SK-N-SH treated with all-trans-retinoic acid at 6 μM for 48 hours (cell line): Measurements from ENCODE around the gene PRM3.

Experiments
- ATAC-seq: fragments of 200-7000 bp; cut with Tn5 transposase; 3 replicates; pipeline ENCODE4 v1.9.1; 2020; ENCODE audit warnings: mild to moderate bottlenecking, moderate library complexity
- ARNTL ChIP-seq: fragments of 450-650 bp; formaldehyde crosslinking; IDR thresholded peaks from 2 replicates; pipeline ENCODE4 v1.5.0; 2020; ENCODE audit warnings: low read depth, mild to moderate bottlenecking, moderate library complexity, borderline replicate concordance
- CREB5 ChIP-seq: fragments of 250-450 bp; sonication (Bioruptor Pico); IDR thresholded peaks from 2 replicates; pipeline ENCODE4 v1.5.1; 2020; ENCODE audit warnings: low read depth, mild to moderate bottlenecking, moderate library complexity
- CSRNP3 ChIP-seq: fragments of 250-450 bp; sonication (Bioruptor Pico); IDR thresholded peaks from 2 replicates; pipeline ENCODE4 v1.5.1; 2021; ENCODE audit warnings: mild to moderate bottlenecking, moderate library complexity
- ESRRG ChIP-seq: fragments of 250-450 bp; sonication (Bioruptor Pico); IDR thresholded peaks from 2 replicates; pipeline ENCODE4 v1.6.1; 2021; ENCODE audit warnings: mild to moderate bottlenecking
- GLIS3 ChIP-seq: fragments of 250-450 bp; sonication (Bioruptor Pico); IDR thresholded peaks from 2 replicates; pipeline ENCODE4 v1.5.0; 2020; ENCODE audit warnings: mild to moderate bottlenecking, moderate library complexity
- ISL1 ChIP-seq: fragments of 250-450 bp; sonication (Bioruptor Pico); IDR thresholded peaks from 2 replicates; pipeline ENCODE4 v2.1.2; 2022; ENCODE audit warnings: mild to moderate bottlenecking, moderate library complexity
- OSR1 ChIP-seq: fragments of 250-450 bp; sonication (Bioruptor Pico); IDR thresholded peaks from 2 replicates; pipeline ENCODE4 v1.8.0; 2022; ENCODE audit warnings: moderate library complexity, mild to moderate bottlenecking, inconsistent platforms
- RARB ChIP-seq: fragments of 250-450 bp; sonication (Bioruptor Pico); IDR thresholded peaks from 2 replicates; pipeline ENCODE4 v1.8.0; 2021; ENCODE audit warnings: mild to moderate bottlenecking, moderate library complexity
- SNAI2 ChIP-seq: fragments of 250-450 bp; sonication (Bioruptor Pico); IDR thresholded peaks from 2 replicates; pipeline ENCODE4 v1.5.0; 2020; ENCODE audit warnings: mild to moderate bottlenecking, moderate library complexity
- TCF4 ChIP-seq: fragments of 250-450 bp; sonication (Bioruptor Pico); IDR thresholded peaks from 2 replicates; pipeline ENCODE4 v1.8.0; 2021; ENCODE audit warnings: mild to moderate bottlenecking, moderate library complexity, borderline replicate concordance
- TOX ChIP-seq: fragments of 250-450 bp; sonication (Bioruptor Pico); IDR thresholded peaks from 2 replicates; pipeline ENCODE4 v1.8.0; 2021; ENCODE audit warnings: mild to moderate bottlenecking, moderate library complexity, borderline replicate concordance
- ZC3H10 ChIP-seq: fragments of 250-450 bp; sonication (Bioruptor Pico); IDR thresholded peaks from 2 replicates; pipeline ENCODE4 v1.5.1; 2021; ENCODE audit warnings: mild to moderate bottlenecking, moderate library complexity
- ZFP3 ChIP-seq: fragments of 250-450 bp; sonication (Bioruptor Pico); IDR thresholded peaks from 2 replicates; pipeline ENCODE4 v1.5.0; 2020; ENCODE audit warnings: mild to moderate bottlenecking, moderate library complexity
- ZFP30 ChIP-seq: fragments of 450-650 bp; formaldehyde crosslinking; IDR thresholded peaks from 2 replicates; pipeline ENCODE4 v1.5.0; 2022; ENCODE audit warnings: mild to moderate bottlenecking, moderate library complexity
- ZNF565 ChIP-seq: fragments of 450-650 bp; formaldehyde crosslinking; conservative IDR thresholded peaks from 2 replicates; pipeline ENCODE4 v1.5.0; 2020; ENCODE audit warnings: low read depth, mild to moderate bottlenecking, moderate library complexity
- ZNF70 ChIP-seq: fragments of 450-650 bp; formaldehyde crosslinking; IDR thresholded peaks from 2 replicates; pipeline ENCODE4 v1.5.0; 2020; ENCODE audit warnings: mild to moderate bottlenecking, moderate library complexity
- ZNF8 ChIP-seq: fragments of 450-650 bp; formaldehyde crosslinking; IDR thresholded peaks from 2 replicates; pipeline ENCODE4 v1.5.0; 2020; ENCODE audit warnings: mild to moderate bottlenecking, moderate library complexity
- TF ChIP-seq, protein P1 (sequence below): fragments of 250-450 bp; sonication (Bioruptor Pico); IDR thresholded peaks from 2 replicates; pipeline ENCODE4 v1.5.0; 2020; ENCODE audit warnings: mild to moderate bottlenecking, moderate library complexity
- TF ChIP-seq, protein P2 (sequence below): fragments of 250-450 bp; sonication (Bioruptor Pico); IDR thresholded peaks from 2 replicates; pipeline ENCODE4 v1.8.0; 2021; ENCODE audit warnings: low read depth, mild to moderate bottlenecking, moderate library complexity, borderline replicate concordance

PRM3 gene

DNA sequence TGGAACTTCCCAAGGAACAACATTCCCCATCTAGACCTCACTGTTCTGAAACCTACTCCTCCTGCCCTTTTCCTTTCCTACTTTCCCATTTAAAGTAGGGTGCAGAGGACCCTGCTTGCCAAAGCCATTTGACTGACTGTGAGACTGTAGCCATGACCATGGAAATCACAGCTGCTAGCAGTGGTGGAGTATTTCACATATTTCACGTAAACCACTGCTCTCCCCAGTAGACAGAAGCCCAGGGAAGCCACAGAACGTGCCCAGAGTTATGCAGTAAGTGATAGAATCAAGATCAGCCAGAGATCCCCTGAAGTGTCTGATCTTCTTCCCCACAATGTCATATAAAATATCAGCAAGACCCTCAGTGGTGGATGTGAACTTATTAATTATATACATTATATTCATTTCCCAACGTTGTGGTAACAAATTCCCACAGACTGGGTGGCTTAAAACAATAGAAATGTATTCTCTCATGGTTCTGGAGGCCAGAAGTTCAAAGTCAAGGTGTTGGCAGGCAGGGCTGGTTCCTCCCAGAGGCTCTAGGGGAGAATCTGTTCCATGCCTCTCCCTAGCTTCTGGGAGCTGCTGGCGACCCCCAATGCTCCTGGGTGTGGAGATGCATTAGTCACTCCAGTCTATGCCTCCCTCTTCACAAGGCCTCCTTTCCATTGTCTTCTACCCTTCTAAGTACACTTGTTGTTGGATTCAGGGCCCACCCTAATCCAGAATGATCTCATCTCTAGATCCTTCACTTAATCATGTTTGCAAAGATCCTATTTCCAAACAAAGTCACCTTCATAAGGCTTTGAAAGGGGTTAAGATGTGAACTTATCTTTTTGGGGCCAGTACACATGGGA is 28.4 kb upstream of the PRM3 start (continued):
- TF ChIP-seq, protein P1, sequence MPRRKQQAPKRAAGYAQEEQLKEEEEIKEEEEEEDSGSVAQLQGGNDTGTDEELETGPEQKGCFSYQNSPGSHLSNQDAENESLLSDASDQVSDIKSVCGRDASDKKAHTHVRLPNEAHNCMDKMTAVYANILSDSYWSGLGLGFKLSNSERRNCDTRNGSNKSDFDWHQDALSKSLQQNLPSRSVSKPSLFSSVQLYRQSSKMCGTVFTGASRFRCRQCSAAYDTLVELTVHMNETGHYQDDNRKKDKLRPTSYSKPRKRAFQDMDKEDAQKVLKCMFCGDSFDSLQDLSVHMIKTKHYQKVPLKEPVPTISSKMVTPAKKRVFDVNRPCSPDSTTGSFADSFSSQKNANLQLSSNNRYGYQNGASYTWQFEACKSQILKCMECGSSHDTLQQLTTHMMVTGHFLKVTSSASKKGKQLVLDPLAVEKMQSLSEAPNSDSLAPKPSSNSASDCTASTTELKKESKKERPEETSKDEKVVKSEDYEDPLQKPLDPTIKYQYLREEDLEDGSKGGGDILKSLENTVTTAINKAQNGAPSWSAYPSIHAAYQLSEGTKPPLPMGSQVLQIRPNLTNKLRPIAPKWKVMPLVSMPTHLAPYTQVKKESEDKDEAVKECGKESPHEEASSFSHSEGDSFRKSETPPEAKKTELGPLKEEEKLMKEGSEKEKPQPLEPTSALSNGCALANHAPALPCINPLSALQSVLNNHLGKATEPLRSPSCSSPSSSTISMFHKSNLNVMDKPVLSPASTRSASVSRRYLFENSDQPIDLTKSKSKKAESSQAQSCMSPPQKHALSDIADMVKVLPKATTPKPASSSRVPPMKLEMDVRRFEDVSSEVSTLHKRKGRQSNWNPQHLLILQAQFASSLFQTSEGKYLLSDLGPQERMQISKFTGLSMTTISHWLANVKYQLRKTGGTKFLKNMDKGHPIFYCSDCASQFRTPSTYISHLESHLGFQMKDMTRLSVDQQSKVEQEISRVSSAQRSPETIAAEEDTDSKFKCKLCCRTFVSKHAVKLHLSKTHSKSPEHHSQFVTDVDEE (CRISPR knock-in tag): no peak
- no peak for TF ChIP-seq TCF4 (CRISPR knock-in tag)
- no peak for TF ChIP-seq OSR1 (CRISPR knock-in tag)
- no peak for TF ChIP-seq ZC3H10 (CRISPR knock-in tag)
- no peak for TF ChIP-seq GLIS3 (CRISPR knock-in tag)
- TF ChIP-seq ZFP30 (CRISPR knock-in tag): no peak
- no peak for TF ChIP-seq ZNF70 (CRISPR knock-in tag)

- TF ChIP-seq ZNF70 (CRISPR knock-in tag): no peak
- TF ChIP-seq ZFP30 (CRISPR knock-in tag): no peak
- TF ChIP-seq ISL1 (CRISPR knock-in tag): no peak
- TF ChIP-seq RARB: no peak
- TF ChIP-seq, protein P1 (CRISPR knock-in tag): no peak
- TF ChIP-seq SNAI2 (CRISPR knock-in tag): no peak
- TF ChIP-seq GLIS3 (CRISPR knock-in tag): no peak
- no peak for TF ChIP-seq ESRRG (CRISPR knock-in tag)
- TF ChIP-seq CSRNP3 (CRISPR knock-in tag): no peak
- no peak for TF ChIP-seq TCF4 (CRISPR knock-in tag)
- no peak for TF ChIP-seq TOX
- TF ChIP-seq ZNF565: no peak
- TF ChIP-seq, protein P2, sequence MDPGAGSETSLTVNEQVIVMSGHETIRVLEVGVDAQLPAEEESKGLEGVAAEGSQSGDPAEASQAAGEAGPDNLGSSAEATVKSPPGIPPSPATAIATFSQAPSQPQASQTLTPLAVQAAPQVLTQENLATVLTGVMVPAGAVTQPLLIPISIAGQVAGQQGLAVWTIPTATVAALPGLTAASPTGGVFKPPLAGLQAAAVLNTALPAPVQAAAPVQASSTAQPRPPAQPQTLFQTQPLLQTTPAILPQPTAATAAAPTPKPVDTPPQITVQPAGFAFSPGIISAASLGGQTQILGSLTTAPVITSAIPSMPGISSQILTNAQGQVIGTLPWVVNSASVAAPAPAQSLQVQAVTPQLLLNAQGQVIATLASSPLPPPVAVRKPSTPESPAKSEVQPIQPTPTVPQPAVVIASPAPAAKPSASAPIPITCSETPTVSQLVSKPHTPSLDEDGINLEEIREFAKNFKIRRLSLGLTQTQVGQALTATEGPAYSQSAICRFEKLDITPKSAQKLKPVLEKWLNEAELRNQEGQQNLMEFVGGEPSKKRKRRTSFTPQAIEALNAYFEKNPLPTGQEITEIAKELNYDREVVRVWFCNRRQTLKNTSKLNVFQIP (CRISPR knock-in tag): no peak
- no peak for TF ChIP-seq CREB5 (CRISPR knock-in tag)
- TF ChIP-seq ZNF8: no peak
- no peak for TF ChIP-seq OSR1 (CRISPR knock-in tag)
- TF ChIP-seq ZFP3 (CRISPR knock-in tag): no peak
- no peak for TF ChIP-seq ARNTL (CRISPR knock-in tag)
- ATAC-seq: no peak
These were observed 27.1 kb upstream of the PRM3 start for GRCh38 chr16:11300560-11300892.
